Ramos (cell line): ENCODE measurements around the gene MYL4.
"Not testable (repeated sequence)": the region's sequence is repeated elsewhere in the genome, so short reads cannot be mapped to it uniquely, and the experiment has no call there.

Experiments
- in situ Hi-C: fragments of 300-500 bp; cut with MboI; formaldehyde crosslinking; loops from one replicate; pipeline ENCODE4 v1.14.3; 2022; ENCODE audit warnings: low sequenced_read_pairs; ENCODE audit not compliant: unreplicated experiment

The MYL4 gene

DNA sequence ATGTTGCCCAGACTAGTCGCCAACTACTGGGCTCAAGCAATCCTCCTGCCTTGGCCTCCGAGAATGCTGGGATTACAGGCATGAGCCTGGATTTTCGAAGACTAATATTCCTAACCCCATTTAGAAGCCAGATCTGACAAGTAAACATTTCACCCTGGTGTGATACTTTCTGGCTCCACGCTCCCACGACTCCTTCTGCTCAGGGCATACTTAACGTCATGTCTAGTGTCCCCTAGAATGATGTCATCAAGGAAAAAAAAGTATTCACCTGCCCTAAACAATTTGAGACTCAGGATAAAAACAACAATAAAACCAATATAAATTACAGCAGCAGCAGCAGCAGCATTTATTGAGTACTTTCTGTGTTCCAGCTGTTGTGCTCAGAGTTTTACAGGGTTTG, 57.6 kb downstream of the MYL4 start:
- in situ Hi-C loops: no loop called here

GRCh38 chr17:47267354-47267828, 58.2 kb downstream of the MYL4 start:
- in situ Hi-C loops: no loop called here

GRCh38 chr17:47268964-47269363, 59.8 kb downstream of the MYL4 start:
- in situ Hi-C loops: not testable (repeated sequence)

DNA sequence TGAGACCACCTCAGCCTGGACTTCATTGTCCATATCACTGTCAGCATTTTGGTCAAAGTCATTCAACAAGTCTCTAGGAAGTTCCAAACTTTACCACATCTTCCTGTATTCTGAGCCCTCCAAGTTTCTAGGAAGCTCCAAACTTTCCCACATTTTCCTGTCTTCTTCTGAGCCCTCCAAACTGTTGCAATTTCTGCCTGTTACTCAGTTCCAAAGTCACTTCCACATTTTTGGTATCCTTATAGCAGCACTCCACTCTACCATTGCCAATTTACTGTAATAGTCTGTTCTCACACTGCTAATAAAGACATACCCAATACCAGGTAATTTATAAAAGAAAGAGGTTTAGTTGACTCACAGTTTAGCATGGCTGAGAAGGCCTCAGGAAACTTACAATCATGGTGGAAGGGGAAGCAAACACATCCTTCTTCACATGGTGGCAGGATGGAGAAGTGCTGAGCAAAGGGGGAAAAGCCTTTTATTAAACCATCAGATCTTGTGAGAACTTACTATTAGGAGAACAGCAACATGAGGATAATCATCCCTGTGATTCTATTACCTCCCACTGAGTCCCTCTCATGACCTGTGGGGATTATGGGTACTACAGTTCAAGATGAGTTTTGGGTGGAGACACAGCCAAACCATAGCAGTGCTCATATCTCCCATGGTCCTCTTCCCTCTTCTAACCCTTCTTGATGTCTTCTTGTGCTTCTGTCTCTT, 60.6 kb downstream of the MYL4 start:
- in situ Hi-C loops: not testable (repeated sequence)

GRCh38 chr17:47270946-47271705, 62.0 kb downstream of the MYL4 start:
- in situ Hi-C loops: no loop called here

DNA sequence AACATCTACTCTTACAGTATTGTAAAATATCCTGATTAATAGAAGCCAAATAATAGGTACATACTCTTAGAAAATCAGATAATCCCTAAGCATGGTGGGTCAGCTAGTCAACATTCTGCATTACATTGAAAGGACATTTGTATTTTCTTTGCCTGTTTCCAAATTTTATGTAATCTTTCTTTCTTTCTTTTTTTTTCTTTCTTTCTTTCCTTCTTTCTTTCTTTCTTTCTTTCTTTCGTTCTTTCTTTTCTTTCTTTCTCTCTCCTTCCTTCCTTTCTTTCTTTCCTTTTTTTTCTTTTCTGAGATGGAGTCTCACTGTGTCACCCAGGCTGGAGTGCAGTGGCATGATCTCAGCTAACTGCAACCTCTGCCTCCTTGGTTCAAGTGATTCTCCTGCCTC, 63.3 kb downstream of the MYL4 start:
- in situ Hi-C loops: no loop called here

GRCh38 chr17:47273245-47273644, 64.1 kb downstream of the MYL4 start:
- in situ Hi-C loops: no loop called here
